UCSD-AML1 (cell line): Measurements from ENCODE around the gene MTG2.
A peak's percentile ranks its signal among the peaks of the same experiment; 100 is the strongest.

Experiments
- DNase-seq: peaks from one replicate; lab custom pipeline; 2025; ENCODE audit not compliant: unreplicated experiment; lab: John Stamatoyannopoulos, UW

MTG2 gene

GRCh38 chr20:62246431-62246830 is 63.6 kb downstream of the MTG2 start:
- no peak for DNase-seq

GRCh38 chr20:62246872-62247652 is 64.2 kb downstream of the MTG2 start:
- no peak for DNase-seq

DNA sequence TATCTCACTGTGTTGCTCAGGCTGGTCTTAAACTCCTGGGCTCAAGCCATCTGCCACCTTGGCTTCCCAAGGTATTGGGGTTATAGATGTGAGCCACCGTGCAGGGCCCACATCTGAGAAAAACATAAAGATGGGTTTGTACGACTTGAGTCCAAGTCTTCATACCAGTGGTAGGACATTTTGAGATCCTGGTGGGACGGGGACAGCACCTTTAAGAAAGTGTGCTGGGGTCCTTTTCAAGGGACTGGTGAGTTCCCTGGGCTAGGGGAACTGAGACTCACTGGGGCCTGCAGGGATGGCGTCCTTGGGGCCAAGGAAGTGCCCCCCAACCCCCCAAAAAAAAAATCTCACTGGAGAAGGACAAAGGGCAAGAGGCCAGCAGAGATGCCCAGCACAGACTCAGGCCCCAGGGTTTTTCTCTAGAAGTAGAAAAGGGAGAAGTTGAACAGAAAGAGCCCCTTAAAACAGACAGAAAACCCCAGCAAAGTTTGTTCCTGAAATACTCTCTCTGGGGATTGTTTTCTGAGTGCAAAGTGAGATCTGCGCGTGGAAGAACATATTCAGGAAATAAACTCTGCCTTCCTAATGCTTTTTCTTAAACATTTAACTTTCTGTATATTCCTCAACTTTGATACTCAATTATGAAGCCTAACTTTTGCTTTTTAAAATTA is 66.2 kb downstream of the MTG2 start:
- no peak for DNase-seq

DNA sequence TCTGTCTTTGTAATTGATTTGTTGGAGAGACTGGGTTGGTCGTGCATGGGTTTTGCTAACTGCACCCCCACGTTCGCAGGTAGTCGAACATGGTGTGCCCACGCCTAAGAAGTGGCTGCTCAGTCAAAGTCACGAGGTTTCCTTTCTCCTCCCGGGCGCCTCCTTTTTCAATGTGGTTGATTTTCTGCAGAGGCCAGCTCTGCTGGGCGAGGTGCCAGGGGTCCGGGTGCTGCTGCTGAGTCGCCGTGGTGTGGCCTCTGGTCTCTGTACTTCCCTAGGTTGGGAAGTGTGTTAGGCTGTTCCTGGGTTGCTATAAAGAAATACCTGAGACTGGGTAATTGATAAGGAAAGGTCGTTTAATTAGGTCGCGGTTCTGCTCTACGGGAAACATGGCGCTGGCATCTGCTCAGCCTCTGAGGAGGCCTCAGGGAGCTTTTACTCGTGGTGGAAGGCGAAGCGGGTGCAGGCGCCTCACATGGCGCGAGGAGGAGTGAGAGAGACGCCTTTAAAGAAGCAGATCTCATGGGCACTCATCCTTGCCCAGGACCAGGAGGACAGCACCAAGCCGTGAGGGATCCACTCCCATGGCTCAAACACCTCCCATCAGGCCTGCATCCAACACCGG is 69.6 kb downstream of the MTG2 start:
- DNase-seq = peak; percentile 28
